HEK293T (cell line): ENCODE results near the gene TDP2.

Experiments
- CTBP1 ChIP-seq: fragments of 450-650 bp; IDR thresholded peaks from 2 replicates; pipeline ENCODE4 v1.6.1; 2016; ENCODE audit warnings: borderline replicate concordance
- ELF4 ChIP-seq: fragments of 450-650 bp; IDR thresholded peaks from 2 replicates; pipeline ENCODE4 v1.6.1; 2017; ENCODE audit warnings: antibody characterized with exemption
- FOXA1 ChIP-seq: fragments of 450-650 bp; IDR thresholded peaks from 2 replicates; pipeline ENCODE4 v1.6.1; 2016; ENCODE audit warnings: mild to moderate bottlenecking
- FOXM1 ChIP-seq: fragments of 450-650 bp; IDR thresholded peaks from 2 replicates; pipeline ENCODE4 v1.6.1; 2017; ENCODE audit warnings: mild to moderate bottlenecking, borderline replicate concordance
- PKNOX1 ChIP-seq: fragments of 450-650 bp; IDR thresholded peaks from 2 replicates; pipeline ENCODE4 v1.6.1; 2016
- SP1 ChIP-seq: fragments of 450-650 bp; IDR thresholded peaks from 2 replicates; pipeline ENCODE4 v1.6.1; 2017
- SUZ12 ChIP-seq: fragments of 450-650 bp; IDR thresholded peaks from 2 replicates; pipeline ENCODE4 v1.6.1; 2016; ENCODE audit warnings: mild to moderate bottlenecking
- TARDBP ChIP-seq: fragments of 450-650 bp; IDR thresholded peaks from 2 replicates; pipeline ENCODE4 v1.6.1; 2016

- TF ChIP-seq FOXM1 (no peak), CTBP1 (no peak), SP1 (no peak), FOXA1 (no peak), PKNOX1 (no peak), TARDBP (no peak), ELF4 (no peak), SUZ12 (no peak)
Observed at GRCh38 chr6:24650365-24650764, 16.3 kb downstream of the TDP2 start.
